GM19351 (cell line): ENCODE results near the gene NMNAT1.
"Not testable (repeated sequence)": the region's sequence is repeated elsewhere in the genome, so short reads cannot be mapped to it uniquely, and the experiment has no call there.

ENCODE experiments used
- ATAC-seq: cut with Tn5 transposase; IDR thresholded peaks from one replicate; pipeline ENCODE4 v1.9.1; 2021; ENCODE audit warnings: mild to moderate bottlenecking, moderate library complexity; ENCODE audit not compliant: unreplicated experiment

The NMNAT1 gene

GRCh38 chr1:10014016-10014415 is 70.7 kb downstream of the NMNAT1 start:
- no peak for ATAC-seq

- ATAC-seq, result no peak
These were observed 76.3 kb downstream of the NMNAT1 start for GRCh38 chr1:10019561-10019960.

GRCh38 chr1:10020086-10020485 is 76.8 kb downstream of the NMNAT1 start:
- no peak for ATAC-seq

- not testable (repeated sequence) for ATAC-seq
These were observed 77.4 kb downstream of the NMNAT1 start for GRCh38 chr1:10020678-10021077.

- ATAC-seq, result not testable (repeated sequence)
These were observed 78.7 kb downstream of the NMNAT1 start for GRCh38 chr1:10021992-10022391.

- no peak for ATAC-seq
These were observed 79.4 kb downstream of the NMNAT1 start for GRCh38 chr1:10022656-10023055.

GRCh38 chr1:10025354-10025753 is 82.1 kb downstream of the NMNAT1 start:
- no peak for ATAC-seq

GRCh38 chr1:10027027-10027426 is 83.8 kb downstream of the NMNAT1 start:
- ATAC-seq, result no peak

- ATAC-seq, result not testable (repeated sequence)
These were observed 85.8 kb downstream of the NMNAT1 start for GRCh38 chr1:10028956-10029500.

- ATAC-seq, result no peak
These were observed 88.2 kb downstream of the NMNAT1 start for GRCh38 chr1:10031461-10031860.

- ATAC-seq, result peak; percentile 92
These were observed 89.5 kb downstream of the NMNAT1 start, which contains the start of gene UBE4B for GRCh38 chr1:10032590-10033358. UBE4B (plus strand) TSS chr1:10032958; CDS start chr1:10033671, 713 bp downstream.

GRCh38 chr1:10033359-10033845 is 90.1 kb downstream of the NMNAT1 start:
- peak; percentile 24 for ATAC-seq
